Thoracic aorta endothelial cell (primary cell): ENCODE measurements around the gene TGM4. TPM values are rescaled to one million over a fixed set of nuclear protein-coding genes. Genes with fewer than 3 reads are reported as not detected.

Experiments used
- total RNA-seq: library from RNA; depleted of rRNA; stranded (reverse); fragments of >200 nt; gene quantifications from 2 replicates; pipeline ENCODE4 v1.2.3, GENCODE V29; 2012

TGM4 gene
- total RNA-seq, result 0.07 and 0.13 TPM in 2 replicates

GRCh38 chr3:44874308-44874707 lies at the start of gene TGM4:
Gene TGM4 (plus strand): TSS chr3:44874608. CDS start chr3:44874679, 71 bp downstream.

GRCh38 chr3:44861412-44862225 lies 12.8 kb upstream of the TGM4 start, which contains the start of gene TMEM42:
Gene TMEM42 (plus strand): TSS chr3:44861912. CDS start chr3:44861925, 13 bp downstream.

Other genes with a start within 250 kb of the TGM4 start
- gene ZNF197, start 249.6 kb upstream of the TGM4 start, total RNA-seq, result 10.0 and 10.8 TPM in 2 replicates
- 18.5 and 21.9 TPM in 2 replicates for gene ZNF35, start 225.9 kb upstream of the TGM4 start, total RNA-seq
- 4.6 and 4.8 TPM in 2 replicates for gene ZNF502, start 161.9 kb upstream of the TGM4 start, total RNA-seq
- gene ZNF501, start 145.0 kb upstream of the TGM4 start, total RNA-seq, result 4.3 and 4.7 TPM in 2 replicates
- 27.5 and 33.2 TPM in 2 replicates for gene KIAA1143, start 113.0 kb upstream of the TGM4 start, total RNA-seq
- gene KIF15, start 112.8 kb upstream of the TGM4 start, total RNA-seq, result 21.1 and 30.9 TPM in 2 replicates
- 7.2 and 8.1 TPM in 2 replicates for gene TMEM42, start 12.7 kb upstream of the TGM4 start, total RNA-seq
- gene ZDHHC3, start 101.6 kb downstream of the TGM4 start, total RNA-seq, result 70.1 and 79.8 TPM in 2 replicates
- gene EXOSC7, start 101.6 kb downstream of the TGM4 start, total RNA-seq, result 42.5 and 44.8 TPM in 2 replicates
- gene CLEC3B, start 151.7 kb downstream of the TGM4 start, total RNA-seq, result not detected in 2 replicates